Measurements from ENCODE around the gene CHRNA4. TPM values are rescaled to one million over a fixed set of nuclear protein-coding genes. Genes with fewer than 3 reads are reported as not detected.
"Not testable (repeated sequence)": the region's sequence is repeated elsewhere in the genome, so short reads cannot be mapped to it uniquely, and the experiment has no call there.

Gene CHRNA4
- total RNA-seq, 2 donors from 2014 or later: not detected

DNA sequence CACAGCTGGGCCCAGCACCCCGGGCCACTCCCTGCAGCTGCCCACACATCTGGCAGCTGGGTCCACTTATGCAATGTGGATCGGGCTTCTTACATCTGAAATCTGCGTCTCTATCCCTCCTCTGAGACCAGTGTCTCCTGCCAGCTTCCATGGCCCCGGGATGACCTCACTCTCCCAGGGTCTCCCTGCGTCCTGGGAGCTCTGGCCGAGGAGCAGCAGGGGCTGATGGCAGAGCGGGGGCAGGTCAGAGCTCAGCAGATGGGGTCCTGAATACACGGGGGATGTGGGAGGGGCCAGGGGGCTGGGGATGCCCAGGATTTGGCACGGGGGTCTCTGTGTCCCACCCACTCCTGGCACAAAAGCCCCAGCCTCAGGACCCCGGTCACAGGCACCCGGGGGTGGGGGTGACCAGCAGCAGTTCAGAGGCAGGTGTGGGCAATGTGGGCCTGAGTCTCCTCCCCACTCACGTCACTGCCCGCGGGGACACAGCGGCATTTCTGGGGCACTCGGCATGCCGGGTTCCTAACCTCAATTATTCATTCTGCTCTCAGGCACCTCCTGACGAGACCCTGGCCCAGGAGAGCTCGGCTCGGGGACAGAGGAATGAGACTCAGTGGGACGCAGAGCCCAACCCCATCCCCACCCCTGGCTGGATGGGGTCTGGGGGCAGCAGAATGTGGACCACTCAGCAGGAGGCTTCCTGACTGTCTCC is 16.4 kb downstream of the CHRNA4 start:
- intact Hi-C loops (cut with DNase I, micrococcal nuclease): no loop called here
- DNase-seq (no peak), ATAC-seq (no peak)

DNA sequence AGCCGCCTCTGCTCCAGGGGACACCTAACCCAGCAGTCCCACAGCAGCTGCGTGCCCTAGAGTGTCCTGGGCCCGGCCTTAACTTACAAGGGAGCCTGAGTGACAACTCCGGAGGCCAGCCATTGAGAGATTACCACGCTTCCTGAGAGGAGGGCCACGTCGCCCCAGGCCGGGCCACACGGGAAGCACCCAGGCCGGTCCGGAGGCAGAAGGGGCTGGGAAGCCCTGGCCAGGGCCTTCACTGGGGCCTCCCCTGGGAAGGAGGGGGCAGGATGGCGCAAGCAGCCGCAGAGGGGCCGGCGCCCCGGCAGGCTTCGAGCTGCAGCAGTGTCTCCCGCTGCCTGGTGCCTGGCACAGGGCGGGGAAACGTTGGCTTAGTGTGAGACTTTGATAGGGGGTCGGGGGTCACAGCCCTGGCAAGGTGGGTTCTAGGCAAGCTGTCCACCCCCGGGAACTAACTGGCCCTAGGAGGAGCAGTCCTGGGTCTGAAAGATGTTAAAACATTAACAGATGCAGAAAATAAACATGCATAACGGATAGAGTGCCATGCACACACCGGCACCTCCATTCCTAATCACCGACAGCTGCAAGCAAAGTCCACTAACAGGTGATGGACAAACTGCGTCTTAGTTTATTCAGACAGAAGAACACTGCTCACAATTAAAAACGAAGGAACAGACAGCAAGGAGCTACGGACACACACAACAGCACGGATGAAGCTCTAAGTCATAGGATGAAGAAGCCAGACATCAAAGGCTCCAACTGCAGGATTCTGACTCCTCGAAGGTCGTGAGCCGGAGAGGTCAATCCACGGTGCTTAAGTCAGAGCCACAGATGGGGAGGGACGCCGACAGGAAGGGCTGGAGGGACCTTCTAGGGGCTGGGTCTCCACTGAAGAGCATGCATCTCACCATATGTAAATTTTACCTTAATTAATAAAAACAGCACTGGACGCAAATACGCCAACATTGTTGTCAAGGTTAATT is 17.4 kb downstream of the CHRNA4 start:
- no peak for ATAC-seq
- intact Hi-C loops (cut with DNase I, micrococcal nuclease): no loop called here
- DNase-seq: no peak

DNA sequence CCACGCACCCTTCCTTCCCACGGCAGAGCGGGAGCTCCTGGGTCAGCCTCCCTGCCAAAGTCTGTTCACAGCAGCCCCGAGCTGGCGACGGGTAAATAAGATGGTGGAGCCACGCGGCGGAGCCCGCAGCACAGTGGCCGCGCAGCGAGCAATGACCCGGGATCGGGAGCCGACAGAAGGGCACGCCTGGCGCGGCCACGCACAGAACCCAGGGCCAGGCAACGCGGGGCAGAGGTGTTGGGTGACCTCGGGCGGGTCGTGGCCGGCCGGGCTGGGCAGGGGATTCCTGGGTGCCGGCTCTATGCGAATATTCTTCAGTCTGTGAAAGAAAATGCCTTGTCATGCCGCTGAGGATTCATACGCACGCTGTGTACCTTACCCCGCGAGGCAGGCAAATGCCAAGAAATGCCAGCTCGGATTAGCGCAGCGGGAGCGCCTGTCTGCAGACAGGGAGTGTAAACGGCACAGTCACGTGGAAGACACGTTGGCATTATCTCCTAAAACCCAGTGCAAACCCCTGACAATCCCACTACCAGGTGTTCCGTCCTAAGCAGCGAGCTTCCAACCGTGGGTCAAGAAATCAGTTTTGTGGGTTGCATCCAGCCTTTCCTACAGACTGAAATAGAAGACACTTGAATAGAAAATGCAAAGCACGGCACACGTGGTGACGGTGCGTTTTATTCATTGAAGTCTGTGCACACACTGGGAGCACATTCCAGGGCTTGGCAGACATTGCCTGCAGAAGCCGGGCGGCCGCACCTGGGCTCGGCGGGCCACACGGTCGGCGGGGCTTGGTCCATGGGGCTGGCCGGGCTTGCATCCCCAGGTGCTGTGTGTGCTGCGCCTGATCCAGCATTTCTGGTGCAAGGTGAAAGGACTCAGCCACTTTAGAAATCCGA is 18.3 kb downstream of the CHRNA4 start:
- DNase-seq: no peak
- intact Hi-C loops (cut with DNase I, micrococcal nuclease): no loop called here
- ATAC-seq: no peak

DNA sequence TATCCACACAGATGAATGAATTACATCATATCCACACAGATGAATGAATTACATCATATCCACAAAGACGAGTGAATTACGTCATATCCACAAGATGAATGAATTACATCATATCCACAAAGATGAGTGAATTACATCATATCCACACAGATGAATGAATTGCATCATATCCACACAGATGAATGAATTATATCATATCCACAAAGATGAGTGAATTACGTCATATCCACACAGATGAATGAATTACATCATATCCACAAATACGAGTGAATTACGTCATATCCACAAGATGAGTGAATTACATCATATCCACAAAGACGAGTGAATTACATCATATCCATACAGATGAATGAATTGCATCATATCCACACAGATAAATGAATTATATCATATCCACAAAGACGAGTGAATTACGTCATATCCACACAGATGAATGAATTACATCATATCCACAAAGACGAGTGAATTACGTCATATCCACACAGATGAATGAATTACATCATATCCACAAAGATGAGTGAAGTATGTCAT is 20.9 kb downstream of the CHRNA4 start:
- ATAC-seq; DNase-seq; intact Hi-C loops (cut with DNase I, micrococcal nuclease): not testable (repeated sequence)

DNA sequence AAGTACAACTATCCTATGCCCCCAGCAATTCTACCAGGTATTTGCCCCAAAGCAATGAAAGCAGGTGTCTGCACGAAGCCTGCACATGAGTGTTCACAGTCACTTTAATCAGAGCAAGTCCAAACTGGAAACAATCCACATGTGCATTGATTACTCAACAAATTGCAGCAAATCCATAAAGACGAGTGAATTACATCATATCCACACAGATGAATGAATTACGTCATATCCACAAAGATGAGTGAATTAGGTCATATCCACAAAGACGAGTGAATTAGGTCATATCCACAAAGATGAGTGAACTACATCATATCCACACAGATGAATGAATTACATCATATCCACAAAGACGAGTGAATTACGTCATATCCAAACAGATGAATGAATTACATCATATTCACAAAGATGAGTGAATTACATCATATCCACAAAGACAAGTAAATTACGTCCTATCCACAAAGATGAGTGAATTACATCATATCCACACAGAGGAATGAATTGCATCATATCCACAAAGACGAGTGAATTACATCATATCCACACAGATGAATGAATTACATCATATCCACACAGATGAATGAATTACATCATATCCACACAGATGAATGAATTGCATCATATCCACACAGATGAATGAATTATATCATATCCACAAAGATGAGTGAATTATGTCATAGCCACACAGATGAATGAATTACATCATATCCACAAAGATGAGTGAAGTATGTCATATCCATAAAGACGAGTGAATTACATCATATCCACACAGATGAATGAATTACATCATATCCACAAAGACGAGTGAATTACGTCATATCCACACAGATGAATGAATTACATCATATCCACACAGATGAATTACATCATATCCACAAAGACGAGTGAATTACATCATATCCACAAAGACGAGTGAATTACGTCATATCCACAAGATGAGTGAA is 21.7 kb downstream of the CHRNA4 start:
- ATAC-seq; intact Hi-C loops (cut with DNase I, micrococcal nuclease); DNase-seq: not testable (repeated sequence)

DNA sequence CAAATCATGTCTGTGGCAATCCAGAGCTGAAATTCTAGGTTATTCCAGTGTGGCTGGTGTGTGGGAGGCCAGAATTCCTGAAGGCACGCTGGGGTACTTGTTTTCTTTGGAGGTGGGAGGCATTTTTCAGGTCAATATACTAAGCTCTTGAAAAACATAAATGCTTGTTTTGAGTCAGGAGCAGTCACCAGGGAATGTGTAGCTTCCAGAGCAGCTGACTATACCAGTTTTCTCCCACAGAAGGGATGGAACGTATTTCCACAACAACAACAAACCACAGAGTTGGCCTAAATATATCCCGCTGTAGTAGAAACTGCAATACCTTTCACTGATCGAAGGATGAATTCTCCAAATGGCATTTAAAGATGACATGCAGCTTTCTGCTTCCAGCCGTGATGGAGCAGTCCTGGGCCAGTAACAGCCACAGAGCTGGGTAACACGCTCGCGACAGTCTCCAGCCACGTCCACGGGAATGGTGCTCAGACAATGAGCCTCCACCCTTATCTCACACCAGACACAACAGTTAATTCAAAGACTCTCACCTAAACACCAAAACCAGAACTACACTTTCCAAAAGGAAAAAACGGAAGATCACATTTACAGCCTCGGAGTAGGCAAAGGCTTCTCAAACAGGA is 23.2 kb downstream of the CHRNA4 start:
- ATAC-seq (no peak), DNase-seq (no peak)
- intact Hi-C loops (cut with DNase I, micrococcal nuclease): no loop called here

DNA sequence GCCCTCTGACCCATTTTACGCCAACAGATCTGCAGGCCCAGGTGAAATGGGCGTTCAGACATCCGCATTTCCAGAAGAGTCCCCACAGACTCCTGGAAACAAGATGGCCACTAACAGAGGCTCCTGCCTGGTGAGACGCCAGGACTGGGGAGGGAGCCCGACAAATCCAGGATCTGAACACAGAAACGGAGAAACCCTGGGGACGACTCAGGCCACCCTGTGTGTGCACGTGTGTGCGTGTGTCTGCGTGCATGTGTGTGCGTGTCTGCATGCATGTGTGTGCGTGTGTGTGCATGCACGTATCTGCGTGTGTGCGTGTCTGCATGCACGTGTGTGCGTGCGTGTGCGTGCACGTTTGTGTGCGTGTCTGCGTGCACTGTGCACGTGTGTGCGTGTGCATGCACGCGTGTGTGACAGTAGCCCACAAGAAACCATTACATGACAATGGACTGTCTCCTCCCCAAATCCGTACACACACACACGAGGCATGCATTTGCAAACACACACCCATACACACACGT is 24.9 kb downstream of the CHRNA4 start:
- intact Hi-C loops (cut with DNase I, micrococcal nuclease): no loop called here
- ATAC-seq (no peak), DNase-seq (no peak)

DNA sequence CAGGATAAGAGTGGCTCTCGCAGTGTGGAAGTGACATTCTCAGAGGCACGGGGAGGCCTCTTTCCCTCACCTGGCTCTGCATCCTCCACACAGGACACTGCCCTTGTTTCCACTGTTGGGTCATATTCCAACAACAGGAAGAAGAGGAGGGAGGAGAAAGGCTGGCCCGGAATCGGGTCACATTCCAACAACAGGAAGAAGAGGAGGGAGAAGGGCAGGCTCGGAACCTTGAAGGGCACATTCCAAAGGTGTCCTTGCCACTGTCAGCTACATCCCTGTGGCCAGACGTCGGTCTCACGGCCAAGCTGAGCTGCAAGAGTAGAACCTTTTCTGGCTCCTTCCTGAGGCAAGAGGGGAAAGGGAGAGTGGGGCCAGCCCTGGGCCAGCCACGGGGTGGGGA is 25.4 kb downstream of the CHRNA4 start:
- DNase-seq (no peak), ATAC-seq (no peak)
- intact Hi-C loops (cut with DNase I, micrococcal nuclease): no loop called here

DNA sequence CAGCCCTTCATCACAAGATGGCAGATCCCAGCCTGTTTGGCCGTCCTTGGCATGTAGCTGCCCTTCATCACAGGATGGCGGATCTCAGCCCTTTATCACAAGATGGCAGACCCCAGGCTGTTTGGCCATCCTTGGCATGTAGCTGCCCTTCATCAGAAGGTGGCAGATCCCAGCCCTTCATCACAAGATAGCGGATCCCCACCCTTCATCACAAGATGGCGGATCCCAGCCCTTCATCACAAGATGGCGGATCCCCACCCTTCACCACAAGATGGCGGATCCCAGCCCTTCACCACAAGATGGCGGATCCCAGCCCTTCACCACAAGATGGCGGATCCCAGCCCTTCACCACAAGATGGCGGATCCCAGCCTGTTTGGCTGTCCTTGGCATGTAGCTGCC is 26.1 kb downstream of the CHRNA4 start:
- DNase-seq; ATAC-seq; intact Hi-C loops (cut with DNase I, micrococcal nuclease): not testable (repeated sequence)

DNA sequence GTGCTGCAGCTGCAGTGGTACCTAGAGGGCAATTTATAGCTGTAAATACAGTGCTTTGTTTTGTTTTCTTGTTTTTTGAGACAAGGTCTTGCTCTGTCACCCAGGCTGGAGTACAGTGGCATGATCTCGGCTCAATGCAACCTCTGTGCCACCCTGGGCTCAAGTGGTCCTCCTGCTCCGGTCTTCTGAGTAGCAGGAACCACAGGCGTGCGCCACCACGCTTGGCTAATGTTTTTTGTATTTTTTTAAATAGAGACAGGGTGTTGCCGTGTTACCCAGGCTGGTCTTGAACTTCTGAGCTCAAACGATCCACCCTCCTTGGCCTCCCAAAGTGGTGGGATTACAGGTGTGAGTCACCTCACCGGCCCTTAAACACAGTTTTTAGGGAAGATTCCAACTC is 26.8 kb downstream of the CHRNA4 start:
- ATAC-seq: no peak
- intact Hi-C loops (cut with DNase I, micrococcal nuclease): no loop called here
- no peak for DNase-seq

DNA sequence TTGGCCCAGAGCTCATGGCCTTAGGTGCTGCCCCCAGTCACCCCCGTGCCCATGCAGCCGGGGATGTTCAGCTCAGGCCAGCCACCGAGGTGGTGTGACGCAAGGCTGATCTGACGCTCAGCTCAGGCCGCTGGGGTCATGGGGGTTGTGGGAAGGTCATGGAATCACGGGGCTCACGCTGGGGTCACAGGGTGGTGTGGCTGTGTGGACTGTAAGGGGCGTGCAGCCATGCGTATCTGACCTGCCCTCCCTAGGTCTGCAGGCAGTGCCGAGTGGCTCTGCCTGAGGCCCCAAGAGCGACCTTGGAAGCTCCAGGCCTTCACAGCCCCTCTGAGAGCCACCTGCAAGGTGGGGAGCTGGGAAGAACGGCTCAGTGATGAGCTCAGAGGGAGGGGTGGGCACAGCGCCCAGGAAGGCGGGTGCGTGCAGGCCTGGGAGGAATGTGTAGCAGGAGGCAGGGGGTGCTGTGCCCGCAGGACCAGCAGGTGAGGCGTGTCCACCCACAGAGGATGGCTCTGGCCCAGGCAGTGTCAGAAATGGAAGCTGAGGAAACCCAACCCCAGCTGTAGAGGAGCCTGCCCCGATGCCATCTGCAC is 27.8 kb downstream of the CHRNA4 start:
- intact Hi-C loops (cut with DNase I, micrococcal nuclease): no loop called here
- ATAC-seq (no peak), DNase-seq (no peak)

DNA sequence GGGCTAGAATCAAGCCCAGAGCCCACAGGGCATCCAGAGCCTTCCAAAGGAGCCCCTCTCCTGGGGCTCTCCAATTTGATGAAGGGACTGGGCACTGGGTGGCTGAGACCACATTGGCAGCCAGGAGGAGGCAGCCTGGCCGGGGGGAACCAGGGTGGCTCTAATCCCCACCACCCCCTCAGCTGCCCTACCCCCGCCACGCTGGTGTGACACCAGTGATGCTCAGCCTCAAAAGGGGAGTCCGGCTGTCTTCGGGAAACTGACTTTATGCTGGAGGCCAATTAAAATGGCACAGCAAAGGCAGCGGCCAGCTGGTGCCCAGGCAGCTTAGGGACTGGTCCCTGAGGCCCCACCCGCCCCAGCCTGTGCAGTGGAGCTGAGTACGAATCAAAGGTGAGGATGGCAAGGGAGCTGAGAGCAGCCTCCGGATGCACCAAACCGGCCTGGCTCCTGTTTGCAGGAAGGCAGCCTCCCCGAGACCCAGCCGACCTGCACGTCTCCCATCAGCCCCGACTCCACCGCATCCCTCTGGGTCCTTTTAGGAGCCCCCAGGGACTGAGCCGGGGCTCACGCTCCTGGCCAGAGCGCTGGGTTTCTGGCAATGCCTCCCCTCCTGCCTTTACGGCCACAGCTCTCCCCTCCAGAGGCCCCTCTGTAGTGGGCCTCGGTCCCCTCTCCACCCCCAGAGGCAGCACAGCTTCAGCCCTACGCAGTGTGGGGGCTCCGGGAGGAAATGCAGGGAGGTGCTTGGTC is 28.5 kb downstream of the CHRNA4 start:
- DNase-seq (no peak), ATAC-seq (no peak)
- intact Hi-C loops (cut with DNase I, micrococcal nuclease): no loop called here

DNA sequence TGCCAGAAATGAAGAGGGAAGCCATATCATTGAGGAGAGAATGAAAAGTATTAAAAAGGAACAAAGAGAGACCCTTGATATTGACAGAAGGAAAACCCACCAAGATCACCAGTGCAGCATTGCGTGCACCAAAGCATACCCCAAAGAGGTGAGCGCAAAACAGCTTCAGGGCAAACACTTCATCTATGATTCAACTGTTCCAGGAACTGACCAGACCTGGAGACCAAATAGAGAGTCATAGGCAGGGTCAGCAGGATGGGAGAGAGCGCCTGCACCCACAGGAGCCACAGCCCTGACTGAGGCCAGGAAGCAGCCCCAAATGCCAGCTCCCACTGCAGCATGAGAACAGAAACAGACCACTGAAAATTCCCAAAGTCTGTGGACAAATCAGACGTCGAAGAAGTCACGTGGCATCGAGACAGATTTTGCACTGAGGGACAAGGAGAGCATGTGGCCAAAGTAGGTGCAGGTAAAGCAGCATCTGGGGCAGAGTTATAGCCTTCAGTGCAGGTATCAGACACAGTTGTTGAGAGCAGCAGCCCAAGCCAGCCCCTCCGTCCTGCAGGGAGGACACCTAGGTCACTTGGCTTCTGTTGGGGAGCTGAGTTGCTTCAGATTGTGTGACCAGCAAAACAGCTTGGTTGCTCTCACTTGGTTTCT is 29.3 kb downstream of the CHRNA4 start:
- intact Hi-C loops (cut with DNase I, micrococcal nuclease): no loop called here
- no peak for DNase-seq
- no peak for ATAC-seq

DNA sequence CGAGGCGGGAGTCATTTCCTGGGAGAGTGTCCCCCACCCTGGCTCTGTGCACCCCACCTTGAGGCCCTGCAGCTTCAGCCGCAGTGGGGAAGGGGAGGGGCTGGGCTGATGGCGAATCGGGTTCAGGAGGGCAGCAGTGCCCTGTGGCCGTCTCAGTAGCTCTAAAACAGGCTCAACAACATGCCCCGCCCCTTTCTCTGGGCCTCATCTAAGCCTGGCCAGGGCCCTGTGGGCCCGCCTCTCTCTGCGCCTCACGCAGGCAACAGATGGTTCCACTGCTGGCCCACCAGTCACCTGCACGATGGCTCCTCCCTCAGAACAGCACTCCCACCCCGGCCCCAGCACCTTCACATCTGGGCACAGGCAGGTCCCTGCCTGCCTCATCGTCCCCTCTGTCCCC is 30.2 kb downstream of the CHRNA4 start:
- intact Hi-C loops (cut with DNase I, micrococcal nuclease): no loop called here
- ATAC-seq (no peak), DNase-seq (no peak)

DNA sequence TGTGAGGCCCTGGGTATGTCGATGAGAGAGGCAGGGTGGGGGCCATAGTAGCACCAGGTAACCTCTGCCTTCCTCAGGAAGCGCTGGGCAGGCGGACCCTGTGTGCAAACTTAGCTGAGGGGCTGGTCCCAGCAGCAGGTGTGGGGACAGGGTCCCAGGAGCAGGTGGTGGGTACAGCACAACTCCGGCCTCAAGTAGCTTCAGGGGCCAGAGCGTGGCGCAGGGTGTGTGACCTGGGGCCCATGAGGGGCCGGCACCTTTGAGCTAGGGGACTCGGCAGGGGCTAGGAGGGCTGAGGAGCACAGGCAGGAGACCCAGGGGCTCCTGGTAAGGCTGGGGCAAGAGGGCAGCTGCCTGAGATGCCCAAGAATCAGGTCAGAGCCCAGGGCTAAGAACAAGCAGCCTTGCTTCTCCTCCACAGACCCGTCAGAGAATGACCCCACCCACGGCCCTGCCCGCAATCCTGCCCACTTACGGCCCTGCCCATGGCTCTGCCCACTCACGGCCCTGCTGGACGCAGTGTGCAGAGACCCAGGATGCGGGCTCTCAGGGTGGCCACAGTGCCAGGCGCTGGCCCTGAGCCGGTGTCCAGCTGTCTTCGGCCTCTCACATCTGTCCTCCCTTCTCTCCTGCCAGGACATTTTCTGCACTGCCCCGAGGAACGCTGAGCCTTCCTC is 30.9 kb downstream of the CHRNA4 start:
- intact Hi-C loops (cut with DNase I, micrococcal nuclease): no loop called here
- DNase-seq (no peak), ATAC-seq (no peak)

Data from left colon (tissue), 2 donors.